AG08396 (cell line): ENCODE measurements around the gene CNNM2.
A peak's percentile ranks its signal among the peaks of the same experiment; 100 is the strongest.

Source experiments
- DNase-seq: peaks from one replicate; pipeline ENCODE4 v3.0.0; 2012; ENCODE audit warnings: low spot score, mixed read lengths

Gene CNNM2

GRCh38 chr10:102917962-102918816, at the start of gene CNNM2:
Gene CNNM2 (plus strand): TSS chr10:102918294. CDS start chr10:102918481, 187 bp downstream.
- peak; percentile 98 for DNase-seq

GRCh38 chr10:102868911-102869257, 49.2 kb upstream of the CNNM2 start:
- peak; percentile 25 for DNase-seq

- peak; percentile 70 for DNase-seq
Measured at GRCh38 chr10:102869258-102870198, 48.6 kb upstream of the CNNM2 start, which contains the start of gene AS3MT. Gene AS3MT (plus strand): TSS chr10:102869470. CDS start chr10:102869593, 123 bp downstream.

GRCh38 chr10:102870221-102870620, 47.9 kb upstream of the CNNM2 start:
- DNase-seq, result no peak

- DNase-seq, result no peak
Measured at GRCh38 chr10:102872163-102872562, 45.9 kb upstream of the CNNM2 start.

- DNase-seq, result no peak
Measured at GRCh38 chr10:102876747-102877153, 41.3 kb upstream of the CNNM2 start.

- no peak for DNase-seq
Measured at GRCh38 chr10:102878629-102879028, 39.5 kb upstream of the CNNM2 start.

- DNase-seq, result no peak
Measured at GRCh38 chr10:102880256-102880655, 37.8 kb upstream of the CNNM2 start.

- DNase-seq, result no peak
Measured at GRCh38 chr10:102888048-102888447, 30.0 kb upstream of the CNNM2 start.

- DNase-seq, result no peak
Measured at GRCh38 chr10:102894466-102895213, 23.5 kb upstream of the CNNM2 start.

GRCh38 chr10:102900006-102900405, 18.1 kb upstream of the CNNM2 start:
- no peak for DNase-seq

GRCh38 chr10:102904346-102904745, 13.7 kb upstream of the CNNM2 start:
- no peak for DNase-seq

- no peak for DNase-seq
Measured at GRCh38 chr10:102906507-102906906, 11.6 kb upstream of the CNNM2 start.

- no peak for DNase-seq
Measured at GRCh38 chr10:102914781-102915180, 3.3 kb upstream of the CNNM2 start.

- DNase-seq, result no peak
Measured at GRCh38 chr10:102916173-102916572, 1.9 kb upstream of the CNNM2 start.

- DNase-seq, result peak; percentile 79
Measured at GRCh38 chr10:102917314-102917961, 656 bp upstream of the CNNM2 start.

- DNase-seq, result peak; percentile 36
Measured at GRCh38 chr10:102918817-102919245, 737 bp downstream of the CNNM2 start.

- DNase-seq, result peak; percentile 26
Measured at GRCh38 chr10:102919246-102919959, 1.3 kb downstream of the CNNM2 start.

GRCh38 chr10:102919992-102920739, 2.1 kb downstream of the CNNM2 start:
- DNase-seq, result no peak

- no peak for DNase-seq
Measured at GRCh38 chr10:102923601-102924000, 5.5 kb downstream of the CNNM2 start.
